ES-I3 (cell line): ENCODE data around the gene CTNND2.

Experiments
- H3K36me3 ChIP-seq: 2 replicates; pipeline ENCODE4 v1.6.1; 2013; ENCODE audit warnings: mild to moderate bottlenecking, low read length, control low read depth, moderate library complexity; ENCODE audit not compliant: insufficient read depth
- H3K4me1 ChIP-seq: 2 replicates; pipeline ENCODE4 v1.6.1; 2013; ENCODE audit warnings: mild to moderate bottlenecking, control low read depth, low read length; ENCODE audit not compliant: insufficient read depth
- H3K9ac ChIP-seq: 2 replicates; pipeline ENCODE4 v1.6.1; 2013; ENCODE audit warnings: low read depth, mild to moderate bottlenecking, low read length, moderate library complexity
- H3K9me3 ChIP-seq: 2 replicates; pipeline ENCODE4 v1.6.1; 2013; ENCODE audit warnings: mild to moderate bottlenecking, low read length, moderate library complexity; ENCODE audit not compliant: control insufficient read depth, insufficient read depth

The CTNND2 gene

GRCh38 chr5:11898787-11899186 lies 5.5 kb downstream of the CTNND2 start:
- Histone ChIP-seq H3K36me3 (no peaks in the 10 kb centered on the region), H3K9ac (no peak overlapping the region), H3K4me1 (no peaks in the 10 kb centered on the region; the same call in 1 of the 2 replicates), H3K9me3 (no peaks in the 10 kb centered on the region)

GRCh38 chr5:11897781-11898180 lies 6.5 kb downstream of the CTNND2 start:
- Histone ChIP-seq H3K4me1 (no peaks in the 10 kb centered on the region; the same call in 1 of the 2 replicates), H3K9me3 (no peaks in the 10 kb centered on the region), H3K9ac (no peak overlapping the region), H3K36me3 (no peaks in the 10 kb centered on the region)

GRCh38 chr5:11894992-11895391 lies 9.3 kb downstream of the CTNND2 start:
- no peaks in the 10 kb centered on the region for H3K36me3 ChIP-seq
- no peak overlapping the region for H3K9ac ChIP-seq
- no peaks in the 10 kb centered on the region for H3K9me3 ChIP-seq
- H3K4me1 ChIP-seq: no peaks in the 10 kb centered on the region

- H3K36me3 ChIP-seq: no peaks in the 10 kb centered on the region
- no peaks in the 10 kb centered on the region for H3K4me1 ChIP-seq
- no peaks in the 10 kb centered on the region for H3K9me3 ChIP-seq
- H3K9ac ChIP-seq: no peak overlapping the region
Observed at GRCh38 chr5:11892832-11893231, 11.4 kb downstream of the CTNND2 start.

- Histone ChIP-seq H3K4me1 (no peaks in the 10 kb centered on the region), H3K9me3 (no peaks in the 10 kb centered on the region), H3K9ac (no peak overlapping the region), H3K36me3 (no peaks in the 10 kb centered on the region)
Observed at GRCh38 chr5:11890777-11891176, 13.5 kb downstream of the CTNND2 start.

- H3K9ac ChIP-seq: no peak overlapping the region
- no peaks in the 10 kb centered on the region for H3K4me1 ChIP-seq
- no peaks in the 10 kb centered on the region for H3K36me3 ChIP-seq
- no peaks in the 10 kb centered on the region for H3K9me3 ChIP-seq
Observed at GRCh38 chr5:11888221-11888620, 16.0 kb downstream of the CTNND2 start.

- H3K9ac ChIP-seq: no peak overlapping the region
- H3K9me3 ChIP-seq: no peaks in the 10 kb centered on the region
- H3K4me1 ChIP-seq: no peaks in the 10 kb centered on the region
- H3K36me3 ChIP-seq: no peaks in the 10 kb centered on the region
Observed at GRCh38 chr5:11878814-11879213, 25.4 kb downstream of the CTNND2 start.

- no peak overlapping the region for H3K9ac ChIP-seq
- no peaks in the 10 kb centered on the region for H3K4me1 ChIP-seq
- no peaks in the 10 kb centered on the region for H3K36me3 ChIP-seq
- H3K9me3 ChIP-seq: no peaks in the 10 kb centered on the region
Observed at GRCh38 chr5:11873587-11873986, 30.7 kb downstream of the CTNND2 start.

- Histone ChIP-seq H3K4me1 (no peaks in the 10 kb centered on the region), H3K9ac (no peak overlapping the region), H3K9me3 (no peaks in the 10 kb centered on the region), H3K36me3 (no peaks in the 10 kb centered on the region)
Observed at GRCh38 chr5:11869203-11869602, 35.0 kb downstream of the CTNND2 start.

- Histone ChIP-seq H3K9ac (no peak overlapping the region), H3K9me3 (no peaks in the 10 kb centered on the region), H3K4me1 (no peaks in the 10 kb centered on the region), H3K36me3 (no peaks in the 10 kb centered on the region)
Observed at GRCh38 chr5:11863911-11864310, 40.3 kb downstream of the CTNND2 start.

- no peaks in the 10 kb centered on the region for H3K36me3 ChIP-seq
Observed at GRCh38 chr5:11857391-11857790, 46.9 kb downstream of the CTNND2 start.

GRCh38 chr5:11854936-11855335 lies 49.3 kb downstream of the CTNND2 start:
- H3K9me3 ChIP-seq: no peaks in the 10 kb centered on the region
- no peaks in the 10 kb centered on the region; the same call in none of the 2 replicates for H3K4me1 ChIP-seq
- no peak overlapping the region for H3K9ac ChIP-seq
- no peaks in the 10 kb centered on the region for H3K36me3 ChIP-seq

More at GRCh38 chr5:11857391-11857790, 46.9 kb downstream of the CTNND2 start:
- H3K9me3 ChIP-seq: no peaks in the 10 kb centered on the region
- no peak overlapping the region for H3K9ac ChIP-seq
- H3K4me1 ChIP-seq: no peaks in the 10 kb centered on the region

- no peak overlapping the region for H3K9ac ChIP-seq
- H3K9me3 ChIP-seq: no peaks in the 10 kb centered on the region
- H3K4me1 ChIP-seq: no peaks in the 10 kb centered on the region; the same call in none of the 2 replicates
- H3K36me3 ChIP-seq: no peaks in the 10 kb centered on the region
Observed at GRCh38 chr5:11853796-11854195, 50.5 kb downstream of the CTNND2 start.

- Histone ChIP-seq H3K9me3 (no peaks in the 10 kb centered on the region), H3K36me3 (no peaks in the 10 kb centered on the region), H3K4me1 (no peaks in the 10 kb centered on the region; the same call in none of the 2 replicates), H3K9ac (no peak overlapping the region)
Observed at GRCh38 chr5:11853140-11853539, 51.1 kb downstream of the CTNND2 start.

- Histone ChIP-seq H3K36me3 (no peaks in the 10 kb centered on the region), H3K9me3 (no peaks in the 10 kb centered on the region), H3K4me1 (no peaks in the 10 kb centered on the region; the same call in none of the 2 replicates), H3K9ac (no peak overlapping the region)
Observed at GRCh38 chr5:11852717-11853087, 51.5 kb downstream of the CTNND2 start.
